Inflammatory macrophage treated with lipopolysaccharide for 1 hour (primary cell): ENCODE results near the gene PTPRD.

ENCODE experiments used
- DNase-seq, 2 donors: peaks; one replicate each; pipeline ENCODE4 v3.0.0-alpha.2; 2020 to 2022

PTPRD gene

GRCh38 chr9:10260501-10260900, 352.3 kb downstream of the PTPRD start:
- DNase-seq, result no peak

- DNase-seq, result no peak
These were observed 353.1 kb downstream of the PTPRD start for GRCh38 chr9:10259668-10260067.

GRCh38 chr9:10255758-10256157, 357.0 kb downstream of the PTPRD start:
- DNase-seq, result no peak

GRCh38 chr9:10254338-10254737, 358.5 kb downstream of the PTPRD start:
- no peak for DNase-seq

- no peak for DNase-seq
These were observed 359.5 kb downstream of the PTPRD start for GRCh38 chr9:10253341-10253740.

GRCh38 chr9:10252174-10252573, 360.6 kb downstream of the PTPRD start:
- no peak for DNase-seq

DNA sequence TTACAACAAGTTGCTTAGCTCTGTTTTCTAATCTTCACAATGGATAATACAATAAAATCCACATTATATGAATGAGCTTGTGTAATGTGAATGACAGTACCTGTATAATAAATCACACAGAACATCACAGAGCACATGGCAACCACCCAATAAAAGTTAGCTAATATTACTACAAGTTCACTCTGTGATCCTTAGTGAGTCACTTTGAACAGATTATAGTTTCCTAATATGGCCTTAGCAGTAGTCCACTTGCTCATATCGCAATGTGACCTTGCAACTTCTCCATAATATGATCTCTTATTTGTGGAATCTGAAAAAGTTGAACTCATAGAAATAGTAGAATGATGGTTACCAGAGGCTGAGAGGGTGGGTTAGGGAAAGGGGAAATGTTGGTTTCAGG, 361.3 kb downstream of the PTPRD start:
- DNase-seq, result no peak

DNA sequence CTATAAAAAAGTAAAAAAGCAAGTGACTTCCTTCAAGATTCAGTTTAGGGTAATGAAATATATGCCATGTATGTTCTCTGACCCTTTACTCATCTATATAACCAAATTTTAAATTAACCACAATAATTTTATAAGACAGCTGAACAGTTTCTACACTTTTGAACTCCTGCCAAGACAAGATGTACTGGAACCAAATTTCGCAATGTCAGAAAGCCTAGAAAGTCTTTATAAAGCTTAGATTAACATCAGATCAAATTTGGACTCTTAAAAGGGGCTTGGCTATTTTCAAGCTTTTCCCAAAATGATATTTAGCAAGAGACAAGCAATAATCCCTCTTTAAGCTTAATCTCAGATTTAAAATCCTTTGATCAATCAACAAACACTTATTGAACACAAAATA, 362.6 kb downstream of the PTPRD start:
- no peak for DNase-seq

GRCh38 chr9:10248890-10249289, 363.9 kb downstream of the PTPRD start:
- DNase-seq, result no peak

DNA sequence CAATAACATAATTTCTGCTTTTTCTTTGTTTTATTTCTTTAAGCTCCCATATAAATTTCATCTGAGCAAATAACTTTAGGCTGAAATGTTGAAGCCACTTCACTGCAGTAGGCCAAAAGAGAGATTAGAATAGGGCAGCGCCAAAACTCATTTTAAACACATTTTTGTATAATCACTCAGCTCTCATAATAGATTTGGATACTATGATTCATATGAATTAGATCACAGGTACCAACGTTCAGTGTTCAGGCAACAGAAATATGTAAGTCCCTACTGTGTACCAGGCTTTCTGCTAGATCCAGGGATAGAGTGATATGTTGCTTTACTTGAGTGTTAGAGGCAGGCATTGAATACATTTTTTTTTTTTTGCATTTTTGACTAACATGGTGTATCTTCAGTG, 370.5 kb downstream of the PTPRD start:
- DNase-seq, result no peak

GRCh38 chr9:10238087-10238486, 374.7 kb downstream of the PTPRD start:
- DNase-seq, result no peak

- no peak for DNase-seq
These were observed 375.2 kb downstream of the PTPRD start for GRCh38 chr9:10237584-10237983.

- no peak for DNase-seq
These were observed 376.6 kb downstream of the PTPRD start for GRCh38 chr9:10236161-10236560.

DNA sequence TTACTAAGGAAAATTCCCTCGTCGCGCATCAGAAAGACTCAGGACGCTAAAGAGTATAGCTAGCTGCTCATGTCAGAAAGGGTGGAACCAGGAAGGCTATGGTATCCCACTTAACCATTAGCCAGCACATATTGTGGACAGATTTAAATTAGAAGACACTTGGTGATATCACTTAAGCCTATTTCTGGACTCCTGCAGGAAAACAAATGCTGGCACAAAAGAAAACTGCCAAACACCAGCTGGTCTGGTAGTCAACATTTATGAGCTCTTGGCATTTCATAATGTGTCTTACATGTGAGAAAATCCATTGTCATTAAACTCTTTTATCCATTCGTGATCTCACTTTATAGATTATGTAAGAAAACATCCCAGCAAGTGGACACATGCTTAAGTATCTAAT, 377.4 kb downstream of the PTPRD start:
- no peak for DNase-seq

DNA sequence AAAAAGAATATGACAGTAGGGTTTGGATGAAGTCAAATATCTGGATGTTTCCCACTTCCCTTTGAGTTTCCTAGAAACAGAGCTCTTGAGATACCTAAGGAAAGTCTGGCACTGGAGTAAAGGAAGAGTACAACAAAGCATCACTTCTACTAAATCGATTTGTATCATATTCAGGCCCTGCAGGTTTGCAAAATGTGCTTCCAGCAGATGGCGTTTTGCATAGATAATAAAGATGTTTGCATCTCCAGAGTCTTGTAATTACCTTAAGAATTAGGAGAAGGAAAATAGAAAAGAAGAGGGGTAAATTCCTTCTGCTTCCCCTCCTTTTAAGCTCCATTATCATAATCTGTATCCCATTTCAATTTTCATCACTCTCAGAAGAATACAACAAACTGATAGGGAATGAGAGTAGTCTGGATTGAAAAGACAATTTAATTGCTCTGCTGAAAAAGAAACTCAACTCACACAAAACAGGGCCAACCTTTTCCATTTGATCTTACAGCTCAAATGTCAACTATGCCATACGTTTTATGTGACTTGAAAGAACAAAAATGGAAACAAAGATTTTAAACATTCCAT, 380.4 kb downstream of the PTPRD start:
- DNase-seq, result no peak

GRCh38 chr9:10230512-10230911, 382.3 kb downstream of the PTPRD start:
- no peak for DNase-seq

DNA sequence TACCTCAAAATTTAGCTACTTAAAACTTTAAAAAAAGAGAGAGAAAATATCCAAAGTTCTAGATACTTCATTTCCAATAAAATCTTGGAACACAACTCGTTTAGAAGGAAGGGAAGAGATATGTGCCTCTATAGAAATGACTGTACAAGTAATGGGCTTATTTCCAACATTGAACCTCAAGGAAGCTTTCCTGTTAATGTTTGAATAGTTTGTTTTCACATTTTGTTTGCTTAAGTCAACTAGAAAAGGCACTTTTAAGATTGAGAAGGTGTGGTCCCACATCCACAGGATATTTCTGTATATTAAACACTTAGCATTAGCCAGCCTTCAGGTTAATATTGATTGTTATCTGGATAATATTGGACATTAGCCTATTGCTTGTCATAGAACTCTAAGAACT, 384.7 kb downstream of the PTPRD start:
- no peak for DNase-seq

GRCh38 chr9:10226996-10227395, 385.8 kb downstream of the PTPRD start:
- DNase-seq, result no peak

DNA sequence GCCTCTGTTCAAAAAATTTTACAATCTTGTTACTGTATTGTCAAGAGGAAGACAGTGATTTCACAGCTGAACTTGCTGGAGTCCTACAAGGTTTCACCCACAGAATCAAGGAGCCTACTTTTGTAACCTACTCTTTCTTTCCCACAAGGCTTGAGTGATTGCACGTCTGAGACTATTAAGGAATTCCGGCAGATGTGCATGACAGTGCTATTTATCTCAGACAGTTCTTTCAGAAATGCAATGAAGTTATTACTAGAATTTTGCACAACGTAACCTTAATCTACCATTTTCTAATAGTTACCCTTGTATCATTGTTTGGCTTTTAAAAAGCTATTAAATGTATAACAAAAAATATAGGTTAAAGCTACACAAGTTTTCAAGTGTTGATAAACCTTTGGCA, 400.1 kb downstream of the PTPRD start:
- no peak for DNase-seq

DNA sequence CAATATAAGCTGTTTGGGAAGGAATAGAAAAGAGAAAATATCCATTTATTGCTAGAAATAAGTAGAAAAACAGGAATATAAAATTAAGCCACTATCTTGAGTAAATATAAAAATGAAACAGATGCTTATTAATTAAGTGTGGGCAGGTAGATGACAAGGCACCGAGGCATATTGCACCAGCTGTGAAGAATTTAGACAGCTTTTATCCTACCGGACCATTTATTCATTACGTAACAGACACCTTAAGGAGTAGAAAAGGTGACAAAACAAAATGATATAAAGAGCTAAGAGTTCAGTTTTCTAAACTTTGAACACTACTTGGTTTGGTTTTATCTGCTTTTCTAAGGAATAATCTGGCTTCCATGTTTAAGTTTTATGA, 404.1 kb downstream of the PTPRD start:
- no peak for DNase-seq

DNA sequence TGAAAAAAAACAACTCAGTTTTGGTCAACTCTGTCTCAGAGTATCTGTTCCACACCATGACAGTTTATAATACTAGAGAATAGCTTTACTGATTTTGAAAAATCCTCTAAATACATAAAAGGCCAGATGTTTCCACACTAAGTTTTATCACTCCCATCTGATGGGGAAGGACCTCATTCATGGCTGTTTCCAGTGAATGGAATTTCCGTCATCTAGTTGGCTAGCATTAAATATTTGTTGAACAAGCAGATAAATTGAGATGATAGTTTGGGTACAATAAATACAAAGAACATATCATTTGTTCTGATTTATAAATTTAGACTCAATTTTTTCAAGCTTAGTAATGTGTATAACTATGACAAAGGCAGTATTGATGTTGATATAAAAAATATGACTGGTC, 408.5 kb downstream of the PTPRD start:
- no peak for DNase-seq

DNA sequence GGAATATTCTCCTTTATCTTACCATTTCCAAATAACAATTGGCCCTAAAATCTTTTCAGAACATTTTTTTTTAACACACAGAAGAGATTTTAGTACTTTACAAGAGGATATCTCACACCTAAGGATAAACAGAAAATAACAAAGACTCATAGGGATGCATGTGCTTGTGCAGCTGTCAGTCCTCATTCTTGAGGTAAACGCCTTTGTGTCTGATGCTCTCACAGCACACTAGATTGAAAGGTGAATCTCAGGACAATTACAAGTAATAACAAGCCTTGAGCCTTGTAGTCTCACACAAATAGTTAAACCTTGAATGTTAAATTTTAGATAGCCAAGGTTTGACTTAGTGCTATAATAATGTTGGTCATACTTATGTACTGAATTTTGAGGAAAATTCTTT, 439.2 kb downstream of the PTPRD start:
- DNase-seq, result no peak

- no peak for DNase-seq
These were observed 440.3 kb downstream of the PTPRD start for GRCh38 chr9:10172476-10172875.

DNA sequence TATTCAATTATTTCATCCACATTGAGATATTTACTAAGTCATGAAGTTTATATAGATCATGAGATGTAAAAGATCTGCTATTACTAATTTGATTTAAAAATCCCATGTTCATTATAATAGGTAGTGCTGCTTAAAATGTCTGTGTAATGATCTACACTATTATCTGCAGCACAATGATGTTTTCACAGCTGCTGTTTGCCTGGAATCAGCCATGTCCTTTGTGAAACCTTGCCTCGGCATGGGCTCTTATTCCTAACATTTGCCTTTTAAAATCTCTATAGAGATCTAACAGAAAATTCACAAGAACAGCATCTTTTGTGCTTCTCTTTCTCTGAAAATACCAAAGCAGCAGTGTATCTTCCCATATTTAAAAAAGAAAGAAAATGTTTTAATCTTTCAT, 444.6 kb downstream of the PTPRD start:
- DNase-seq, result no peak

DNA sequence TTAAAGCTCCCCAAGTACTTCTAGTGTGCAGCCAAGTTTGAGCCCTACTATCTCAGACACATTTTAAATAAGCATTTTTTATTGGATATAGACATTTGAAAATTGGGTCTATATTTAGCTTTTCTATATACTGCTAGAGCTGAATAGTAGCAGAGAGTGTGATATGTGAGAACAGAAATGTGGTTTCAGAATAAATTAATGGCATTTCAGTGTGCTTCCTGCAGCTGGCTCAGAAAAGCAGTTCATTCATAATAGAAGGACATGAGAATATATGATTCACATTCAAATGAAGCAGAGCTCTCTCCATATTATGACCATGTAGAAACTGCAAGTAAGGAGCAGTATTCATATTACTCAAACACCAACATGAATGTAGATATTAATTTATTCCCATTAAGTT, 464.0 kb downstream of the PTPRD start:
- no peak for DNase-seq
